NCI-H1930 (cell line): ENCODE results near the gene SPOCK3.
"Not testable (repeated sequence)": the region's sequence is repeated elsewhere in the genome, so short reads cannot be mapped to it uniquely, and the experiment has no call there.

Experiments used
- DNase-seq, 2 experiments: peaks; one replicate each; lab custom pipeline; 2025; lab: John Stamatoyannopoulos, UW

SPOCK3 gene

DNA sequence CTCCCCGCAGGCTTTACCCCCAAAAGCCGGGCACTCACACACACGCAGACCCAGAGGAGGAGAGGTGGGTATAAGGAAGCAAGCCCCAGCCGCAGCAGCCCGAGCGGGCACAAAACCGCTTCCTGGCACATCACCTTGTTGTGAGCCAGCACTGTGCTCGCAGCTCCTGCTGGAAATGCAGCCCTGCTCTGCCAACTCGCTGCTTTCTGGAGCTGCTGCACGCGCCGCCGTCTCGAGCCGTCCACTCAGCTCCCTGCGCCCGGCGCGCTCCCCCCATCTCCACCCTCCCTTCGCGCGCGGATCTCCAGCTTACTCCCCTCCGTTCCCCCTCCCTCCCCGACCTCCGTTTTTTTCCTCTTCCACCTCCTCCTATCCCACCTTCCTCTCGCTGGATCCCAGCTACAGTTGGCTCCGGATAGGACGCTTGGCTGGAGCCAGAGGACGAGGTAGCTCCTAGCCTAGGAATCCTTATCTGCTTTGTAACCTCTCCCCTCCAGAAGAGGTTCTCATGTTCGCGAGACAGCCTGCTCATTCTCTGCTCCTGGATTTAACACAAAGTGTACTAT, at the start of gene SPOCK3:
Gene SPOCK3 (minus strand): TSS at position 179 of the 566 bp plus-strand sequence.
- peak; percentile 18 to 26 for DNase-seq

DNA sequence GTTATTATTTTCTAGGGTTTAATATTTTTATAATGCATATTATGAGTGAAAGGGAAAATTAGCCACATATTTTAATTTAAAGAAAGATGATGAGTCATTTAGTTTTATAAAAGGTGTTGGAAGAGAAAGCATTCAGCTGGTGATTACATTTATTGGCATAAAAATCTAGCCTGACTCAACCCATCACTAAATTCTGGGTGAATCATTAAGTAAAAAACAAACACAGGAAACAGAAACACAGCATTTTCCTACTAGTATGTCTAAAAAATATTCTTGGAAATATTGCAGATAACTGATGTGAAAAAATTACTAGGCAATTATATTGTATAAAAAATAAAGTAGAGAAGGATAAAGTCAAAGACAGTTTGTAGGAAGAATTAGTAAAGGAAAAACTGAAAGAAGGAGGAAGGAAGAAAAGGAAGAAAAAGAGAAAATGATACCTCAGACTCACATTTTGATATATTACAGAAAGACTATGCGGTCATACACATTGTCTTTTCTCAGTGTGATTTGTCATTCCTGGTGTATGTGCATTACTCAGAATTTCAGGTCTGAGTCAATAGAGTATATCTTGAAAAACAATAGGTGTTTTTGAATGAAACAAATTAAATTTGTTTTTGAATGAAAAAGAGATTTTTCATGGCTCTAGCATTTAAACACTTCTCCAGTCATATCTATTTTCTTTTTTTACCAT, 48.0 kb upstream of the SPOCK3 start:
- no peak for DNase-seq

DNA sequence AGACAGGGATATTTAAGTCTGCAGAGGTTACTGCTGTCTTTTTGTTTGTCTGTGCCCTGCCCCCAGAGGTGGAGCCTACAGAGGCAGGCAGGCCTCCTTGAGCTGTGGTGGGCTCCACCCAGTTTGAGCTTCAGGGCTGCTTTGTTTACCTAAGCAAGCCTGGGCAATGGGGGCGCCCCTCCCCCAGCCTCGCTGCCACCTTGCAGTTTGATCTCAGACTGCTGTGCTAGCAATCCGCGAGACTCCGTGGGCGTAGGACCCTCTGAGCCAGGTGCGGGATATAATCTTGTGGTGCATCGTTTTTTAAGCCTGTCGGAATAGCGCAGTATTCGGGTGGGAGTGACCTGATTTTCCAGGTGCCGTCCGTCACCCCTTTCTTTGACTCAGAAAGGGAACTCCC, 47.3 kb upstream of the SPOCK3 start:
- DNase-seq: not testable (repeated sequence)

DNA sequence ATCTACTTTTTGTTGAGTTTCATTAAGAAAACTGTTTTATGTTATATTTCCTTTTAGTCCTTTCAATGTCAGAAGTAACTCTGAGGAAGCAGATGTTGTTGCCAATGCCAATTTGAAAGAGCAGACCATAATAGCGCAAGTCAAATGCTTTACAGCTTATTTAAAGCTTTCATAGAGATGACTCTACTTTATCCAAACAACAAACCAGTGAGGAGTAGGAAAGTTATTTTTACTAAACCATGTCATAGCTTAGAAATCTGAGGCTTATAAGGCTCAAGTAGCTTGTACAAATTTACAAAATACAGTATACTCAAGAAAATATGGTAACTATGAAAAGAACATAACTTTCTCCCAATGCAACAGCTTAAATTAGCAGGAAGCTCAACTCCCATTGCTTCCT, 40.1 kb upstream of the SPOCK3 start:
- DNase-seq: no peak

DNA sequence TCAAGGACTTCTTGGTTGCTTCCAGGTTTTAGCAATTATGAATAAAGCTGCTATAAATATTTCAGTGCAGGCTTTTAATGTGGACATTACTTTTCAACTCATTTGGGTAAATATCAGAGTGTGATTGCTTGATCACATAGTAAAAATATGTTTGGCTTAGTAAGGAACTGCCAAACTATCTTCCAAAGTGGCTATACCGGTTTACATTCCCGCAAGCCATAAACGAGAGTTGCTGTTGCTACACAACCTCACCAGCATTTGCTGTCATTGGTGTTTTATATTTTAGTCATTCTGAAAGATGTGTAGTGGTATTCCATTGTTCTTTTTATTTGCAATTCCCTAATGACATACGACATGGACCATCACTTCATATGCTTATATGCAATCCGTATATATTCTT, 30.9 kb upstream of the SPOCK3 start:
- DNase-seq: no peak

DNA sequence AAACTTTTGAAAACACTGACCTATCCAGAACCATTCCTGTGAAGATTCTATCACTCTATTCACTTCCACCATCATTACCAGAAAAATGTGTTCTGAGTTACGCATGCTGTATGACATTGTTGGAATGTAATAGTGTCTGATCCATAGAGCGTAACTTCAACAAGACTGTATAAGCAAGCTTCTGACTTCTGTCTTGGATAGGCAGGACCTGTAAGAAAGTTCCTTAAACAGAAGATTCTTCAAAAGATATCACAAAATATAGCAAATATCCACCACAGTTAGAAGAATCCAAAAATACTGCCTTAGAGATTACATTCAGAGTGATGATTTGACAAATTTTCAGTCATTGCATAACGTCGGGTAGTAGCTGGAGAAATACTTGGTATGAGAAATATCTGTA, 14.0 kb upstream of the SPOCK3 start:
- DNase-seq: no peak

DNA sequence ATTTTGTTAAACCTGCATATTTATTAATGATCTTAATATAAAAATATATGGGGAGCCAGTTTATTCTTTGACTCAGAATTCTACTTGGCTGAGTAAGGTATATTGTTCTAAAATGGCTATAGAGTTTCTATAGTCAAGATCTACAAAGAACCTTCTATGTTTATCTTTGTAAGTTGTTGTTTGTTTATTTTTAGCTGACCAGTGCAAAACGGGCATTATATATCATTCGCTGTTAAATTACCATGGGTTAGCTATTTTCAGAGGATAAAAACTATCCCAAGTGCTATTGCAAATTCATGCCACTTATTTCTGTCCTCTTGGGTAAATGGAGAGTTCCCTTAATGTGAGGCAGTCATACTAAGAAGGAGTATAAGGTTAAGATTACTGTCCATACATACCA, 5.3 kb upstream of the SPOCK3 start:
- no peak for DNase-seq

DNA sequence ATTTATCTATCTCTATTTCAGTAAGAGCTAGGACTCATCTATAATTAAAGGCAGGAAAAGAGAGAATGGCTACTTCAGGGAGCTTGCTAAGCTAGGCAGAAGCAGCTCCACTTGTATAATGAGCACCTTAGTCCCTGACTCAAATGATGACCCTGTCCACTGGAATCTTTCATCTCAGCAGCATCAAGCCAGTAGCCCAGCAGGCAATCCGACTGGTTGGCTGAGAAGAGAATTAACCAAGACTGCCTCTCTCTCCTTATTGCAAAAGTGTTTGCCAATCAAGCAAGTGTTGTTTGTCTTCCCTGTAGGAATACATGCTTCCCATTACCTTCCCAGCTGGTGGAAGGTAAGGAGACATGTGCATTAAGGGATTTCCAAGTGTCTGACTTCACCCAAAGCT, 3.9 kb upstream of the SPOCK3 start:
- DNase-seq: no peak

DNA sequence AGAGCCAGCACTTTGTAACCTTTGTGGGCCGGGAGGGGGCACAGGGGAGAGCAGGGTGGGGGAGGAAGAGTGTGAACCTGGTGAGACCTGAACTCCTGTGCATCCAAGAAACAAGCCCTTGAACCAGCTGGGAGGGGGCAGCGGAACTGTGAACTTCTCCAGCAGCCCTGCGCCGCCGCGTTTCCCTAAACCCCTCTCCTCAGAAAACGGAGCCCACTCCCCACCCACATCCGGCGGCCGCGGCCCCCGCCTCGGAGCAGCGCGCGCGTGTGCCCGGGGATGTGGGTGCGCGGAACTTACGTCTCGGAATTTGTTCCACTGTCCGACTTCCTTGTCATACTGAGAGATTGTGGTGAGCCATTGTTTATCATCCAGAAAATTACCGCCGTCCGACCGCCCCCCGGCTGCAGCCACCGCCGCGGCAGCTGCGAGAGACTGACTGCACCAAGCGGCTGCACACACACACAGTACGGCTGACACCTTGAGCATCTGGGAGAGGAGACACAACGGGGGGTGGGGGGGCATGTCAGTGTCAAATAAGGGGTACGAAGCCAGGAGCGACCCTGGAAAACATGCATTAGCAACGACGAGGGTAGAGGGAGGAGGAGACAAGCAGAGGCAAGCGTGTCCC, 494 bp downstream of the SPOCK3 start:
- no peak for DNase-seq

DNA sequence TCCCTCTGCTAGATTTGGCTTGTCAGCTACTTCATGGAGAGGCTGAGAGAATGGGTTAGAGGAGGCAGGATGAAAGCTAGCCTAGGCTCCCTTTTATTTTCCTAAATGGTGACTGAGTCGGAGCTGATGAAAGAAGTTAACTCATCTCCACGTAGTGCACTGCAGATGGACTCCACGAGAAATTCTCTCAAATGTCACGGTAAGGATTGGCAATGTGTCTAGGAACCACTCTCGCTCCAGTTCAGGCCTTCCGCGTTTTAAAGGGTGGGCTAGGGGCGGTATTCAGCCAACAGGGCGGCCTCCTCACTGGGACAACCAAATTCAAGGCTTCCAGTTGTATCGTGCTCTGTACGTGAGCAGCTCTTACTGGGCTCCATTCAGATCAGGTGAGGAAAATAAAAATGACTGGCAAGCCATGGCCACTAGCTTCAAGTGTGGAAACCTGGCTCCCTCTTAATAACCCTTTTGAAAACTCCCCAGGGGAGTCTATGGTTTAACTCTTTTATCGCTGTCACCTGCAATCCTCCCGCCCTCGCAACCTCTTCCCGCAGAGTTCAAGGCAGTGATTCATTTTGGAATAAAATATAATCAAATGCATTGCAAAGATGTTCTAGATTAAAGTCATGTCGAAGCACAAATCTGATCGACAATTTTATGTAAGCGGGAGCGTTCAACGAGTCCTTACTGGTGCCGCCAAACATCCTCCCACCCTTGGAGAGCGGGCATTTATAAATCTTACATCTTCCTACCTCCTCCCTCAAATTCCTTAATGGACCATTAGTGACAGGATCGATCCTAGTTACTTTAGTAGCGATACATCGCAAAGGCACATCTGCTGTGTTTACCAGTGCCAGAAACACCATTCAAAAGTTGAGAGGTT, 1.2 kb downstream of the SPOCK3 start:
- no peak for DNase-seq

DNA sequence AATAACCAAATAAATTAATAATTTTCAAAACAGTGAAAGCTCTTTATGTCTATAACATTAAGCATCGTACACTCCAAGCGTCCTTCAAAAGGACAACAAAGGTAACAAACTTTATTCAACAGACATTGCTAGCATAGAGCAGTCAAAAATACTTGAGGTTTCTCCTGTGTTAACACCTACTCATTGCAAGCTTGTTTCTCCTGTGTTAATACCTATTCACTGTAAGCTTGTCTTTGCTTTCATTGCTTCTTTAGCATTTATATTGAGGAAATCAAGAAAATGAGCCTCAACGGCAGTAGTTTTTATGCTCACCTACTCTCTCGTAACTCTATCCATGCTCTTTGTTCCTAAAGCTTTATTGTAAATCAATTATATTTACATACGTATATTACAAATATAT, 3.5 kb downstream of the SPOCK3 start:
- DNase-seq: no peak

DNA sequence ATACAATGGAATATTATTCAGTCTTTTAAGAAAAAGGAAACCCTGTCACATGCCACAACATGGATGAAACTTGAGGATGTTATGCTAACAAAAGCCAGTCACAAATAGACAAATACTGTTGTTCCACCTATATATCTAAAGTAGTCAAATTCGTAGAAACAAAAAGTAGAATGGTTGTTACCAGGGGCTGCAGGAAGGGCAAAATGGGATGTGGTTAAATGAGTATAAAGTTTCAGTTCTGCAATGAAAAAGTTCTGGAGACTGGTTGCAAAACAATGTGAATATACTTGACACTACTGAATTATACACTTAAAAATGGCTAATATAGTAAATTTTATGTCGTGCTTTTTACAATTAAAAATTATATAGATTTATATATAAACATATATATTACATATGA, 12.2 kb downstream of the SPOCK3 start:
- no peak for DNase-seq

DNA sequence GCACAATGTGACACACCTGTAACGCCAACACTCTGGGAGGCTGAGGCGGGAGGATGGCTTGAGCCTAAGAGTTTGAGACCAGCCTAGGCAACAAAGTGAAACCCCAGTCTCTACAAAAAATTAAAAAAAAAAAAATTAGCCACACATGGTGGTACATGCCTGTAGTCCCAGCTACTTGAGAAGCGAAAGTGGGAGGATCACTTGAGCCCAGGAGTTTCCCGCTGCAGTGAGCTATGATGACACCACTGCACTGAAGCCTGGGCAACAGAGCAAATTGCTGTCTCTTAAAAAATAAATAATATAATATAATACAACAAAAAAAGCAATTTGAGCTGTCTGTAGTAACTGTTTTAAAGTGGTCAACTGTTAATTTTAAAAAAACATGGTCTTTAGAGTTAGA, 13.2 kb downstream of the SPOCK3 start:
- no peak for DNase-seq

DNA sequence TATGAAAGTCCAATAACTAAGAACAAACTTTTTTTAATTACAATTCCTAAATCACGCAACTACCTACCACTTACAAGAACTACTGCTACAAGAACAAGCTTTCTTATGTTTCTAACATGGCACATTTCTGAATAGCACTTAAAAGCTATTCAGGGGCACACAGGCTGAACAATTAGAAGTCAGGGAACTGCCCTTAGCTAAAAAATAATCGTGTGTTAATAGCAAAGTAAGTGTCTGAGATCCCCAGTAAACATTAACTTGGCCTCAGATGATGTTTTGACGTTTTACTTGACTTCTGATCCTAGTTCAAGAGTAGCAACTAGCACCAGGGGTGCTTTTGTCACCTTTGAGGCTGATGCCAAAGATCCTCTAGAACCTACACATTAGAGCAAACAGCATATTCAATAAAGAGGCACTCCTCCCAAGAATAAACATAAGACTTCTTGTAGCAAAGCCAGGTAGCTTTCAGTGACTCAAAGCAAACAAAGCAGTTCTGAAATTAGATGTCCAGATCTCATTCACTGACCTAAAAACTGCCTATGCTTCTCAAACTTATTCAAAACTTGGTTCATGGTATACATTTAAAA, 16.2 kb downstream of the SPOCK3 start:
- DNase-seq: no peak

DNA sequence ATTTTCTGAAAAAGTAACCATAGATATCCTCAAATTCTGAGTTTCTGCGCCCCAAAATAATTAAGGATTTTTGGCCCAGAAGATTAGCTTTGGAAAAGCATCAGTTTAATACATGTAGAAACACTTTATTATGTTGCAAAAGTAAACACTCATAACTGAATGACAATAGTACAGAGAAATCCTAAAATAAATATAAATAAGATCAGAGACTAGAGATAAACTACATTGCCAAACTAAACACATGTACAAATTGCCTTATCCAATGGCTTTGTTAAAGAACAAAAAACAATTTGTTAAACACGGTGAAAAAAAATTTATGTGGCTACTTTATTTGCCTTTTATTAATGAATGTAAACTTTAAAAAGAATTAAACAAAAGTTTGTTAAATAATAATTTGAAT, 17.5 kb downstream of the SPOCK3 start:
- DNase-seq: no peak

DNA sequence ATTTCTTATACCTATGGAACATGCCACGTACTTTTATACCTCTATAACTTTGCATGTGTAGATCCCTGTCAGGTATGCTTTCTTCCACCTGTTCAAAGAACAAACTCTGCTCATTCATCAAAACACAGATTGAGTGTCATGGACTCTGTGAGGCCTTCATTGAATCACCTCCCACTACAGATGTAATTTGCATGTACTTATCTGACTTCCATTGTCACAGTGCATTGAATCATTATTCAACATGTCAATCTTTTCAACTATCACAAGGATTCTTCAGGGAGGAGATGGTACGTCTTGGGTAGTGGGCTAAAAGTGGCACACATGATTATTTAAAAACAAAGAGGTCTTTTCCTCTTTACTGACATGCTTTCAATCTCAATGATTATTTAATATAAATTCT, 24.1 kb downstream of the SPOCK3 start:
- DNase-seq: no peak

DNA sequence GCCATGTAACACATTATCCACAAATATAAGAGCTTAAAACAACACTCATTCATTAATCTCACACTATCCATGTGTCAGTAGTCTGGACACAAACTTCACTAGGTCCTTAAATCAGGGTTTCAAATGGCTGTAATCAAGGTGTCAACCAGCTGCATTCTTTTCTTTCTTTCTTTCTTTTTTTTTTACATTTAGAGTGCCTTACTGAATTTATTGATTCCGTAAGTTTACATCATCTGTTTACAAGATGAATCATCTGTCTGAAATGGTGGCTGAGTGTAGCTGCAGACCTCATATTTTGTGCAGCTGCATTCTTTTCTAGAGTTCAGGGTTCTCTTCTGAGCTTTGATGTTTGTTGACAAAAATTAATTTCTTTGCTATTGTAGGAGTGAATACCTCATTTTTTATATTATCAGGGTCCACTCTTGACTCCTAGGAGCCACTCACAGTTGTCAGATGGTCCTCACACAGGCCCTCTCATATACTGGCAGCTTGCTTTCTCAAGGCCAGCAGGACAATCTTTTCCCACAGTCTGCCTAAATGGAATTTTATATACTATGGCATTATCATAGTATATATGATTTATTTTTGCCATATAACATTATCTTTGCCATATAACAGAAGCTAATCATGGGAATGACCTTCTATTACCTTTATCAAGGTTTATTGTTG, 37.8 kb downstream of the SPOCK3 start:
- DNase-seq: no peak

DNA sequence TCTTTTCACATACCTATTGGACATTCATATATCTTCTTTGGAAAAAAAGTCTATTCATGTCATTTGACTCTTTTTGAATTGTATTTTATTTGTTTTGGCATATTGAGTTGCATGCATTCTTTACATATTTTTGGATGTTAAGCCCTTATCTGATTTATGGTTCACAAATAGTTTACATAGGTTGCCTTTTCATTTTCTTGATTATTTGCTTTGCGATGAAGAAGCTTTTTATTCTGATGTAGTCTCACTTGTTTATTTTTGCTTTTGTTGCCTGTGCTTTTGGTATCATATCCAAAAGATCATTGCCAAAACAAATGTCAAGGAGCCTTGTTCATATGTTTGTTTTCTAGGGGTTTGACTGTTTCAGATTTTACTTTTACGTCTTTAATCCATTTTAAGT, 43.9 kb downstream of the SPOCK3 start:
- no peak for DNase-seq

DNA sequence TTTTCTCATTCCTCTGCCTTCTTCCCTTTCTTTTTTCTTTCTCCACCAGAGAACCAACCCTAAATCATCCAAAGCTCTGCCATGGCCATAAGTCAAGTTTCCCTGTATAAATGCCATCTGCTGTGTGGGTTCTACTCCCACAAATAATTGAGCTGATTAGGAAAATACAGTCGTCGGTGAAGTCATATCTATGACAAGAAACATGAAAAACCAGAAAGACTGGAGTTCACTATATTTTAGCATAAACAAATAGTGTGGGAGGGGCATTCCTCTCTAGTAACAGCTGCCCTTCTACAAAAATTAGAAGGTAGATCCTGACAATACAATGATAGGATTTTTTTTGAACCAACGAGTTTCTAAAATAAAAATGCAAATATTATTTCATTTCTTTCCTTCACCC, 48.8 kb downstream of the SPOCK3 start:
- no peak for DNase-seq

DNA sequence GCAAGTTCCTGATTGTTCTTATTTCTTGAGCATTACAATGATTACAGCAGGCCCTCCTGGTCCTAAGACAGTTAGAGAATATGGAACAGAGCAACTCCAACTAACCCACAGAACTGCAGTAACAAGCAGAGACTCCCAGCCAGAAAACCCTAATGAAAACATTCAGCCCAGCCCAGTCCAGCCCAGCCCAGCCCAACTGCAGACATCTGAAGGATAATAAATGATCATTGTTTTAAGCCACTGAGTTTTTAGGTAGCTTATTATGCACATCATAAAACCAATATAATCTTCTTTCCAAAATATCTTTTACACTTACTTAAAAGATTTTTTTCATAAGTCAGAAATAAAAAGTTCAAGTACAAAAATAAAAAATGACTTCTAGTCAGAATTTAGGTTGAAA, 51.3 kb downstream of the SPOCK3 start:
- no peak for DNase-seq

DNA sequence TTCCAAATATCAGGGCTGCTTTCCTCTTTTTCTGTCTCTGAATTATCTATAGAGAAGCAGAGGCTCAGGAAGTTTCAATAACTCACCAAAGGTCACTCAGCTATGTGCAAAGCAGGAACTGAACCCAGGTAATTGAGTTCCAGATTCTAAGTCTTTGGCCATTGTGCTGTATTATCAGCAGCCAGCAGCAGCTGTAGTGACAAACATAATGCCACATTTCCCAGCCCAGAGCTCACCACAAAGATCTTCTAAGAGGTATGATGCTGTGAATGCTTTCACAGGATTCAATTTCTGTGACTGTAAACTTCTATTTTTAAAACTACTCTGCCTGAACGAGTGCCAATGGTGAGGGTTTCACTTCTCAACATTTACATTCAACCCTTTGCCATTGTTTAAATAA, 56.4 kb downstream of the SPOCK3 start:
- no peak for DNase-seq
